Measurements from ENCODE around the gene THYN1.
"Not testable (repeated sequence)": the region's sequence is repeated elsewhere in the genome, so short reads cannot be mapped to it uniquely, and the experiment has no call there.

The THYN1 gene

DNA sequence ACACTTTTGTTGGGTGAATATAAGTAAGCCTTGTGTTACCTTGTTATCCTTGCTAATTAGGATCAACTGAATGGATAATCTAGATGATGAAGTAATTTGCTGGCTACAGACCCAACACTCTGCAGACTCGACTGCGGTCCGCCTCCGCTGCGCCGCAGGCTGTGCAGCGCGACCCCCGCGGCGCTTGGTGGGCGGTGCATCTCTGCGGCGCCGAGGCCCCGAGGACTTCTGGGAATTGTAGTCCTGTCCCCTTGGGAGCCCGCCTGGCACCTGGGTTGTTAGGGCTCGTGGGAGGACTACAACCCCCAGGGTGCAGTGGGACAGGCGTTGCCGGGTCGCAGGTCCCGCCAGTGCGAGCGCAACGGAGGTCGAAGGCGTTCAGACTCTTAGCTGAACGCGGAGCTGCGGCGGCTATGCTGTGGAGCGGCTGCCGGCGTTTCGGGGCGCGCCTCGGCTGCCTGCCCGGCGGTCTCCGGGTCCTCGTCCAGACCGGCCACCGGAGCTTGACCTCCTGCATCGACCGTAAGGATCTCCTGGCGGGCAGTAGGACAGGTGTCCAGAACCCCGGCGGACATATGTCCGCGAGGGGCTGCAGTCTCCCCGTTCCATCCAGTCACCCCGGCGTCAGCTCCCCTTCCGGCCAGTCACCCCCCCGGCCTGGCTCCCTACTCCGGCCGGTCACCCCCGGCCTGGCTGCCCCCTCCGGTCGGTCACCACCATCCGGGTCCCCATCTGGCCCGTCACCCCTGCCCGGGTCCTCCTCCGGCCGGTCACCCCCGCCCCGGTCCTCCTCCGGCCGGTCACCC, at the start of gene THYN1, which contains the start of gene ACAD8:
THYN1 (minus strand) TSS at position 165 of the 806 bp plus-strand sequence. CDS start 470 bp downstream, outside the sequence.
ACAD8 (plus strand) TSS at position 381 of the 806 bp plus-strand sequence; CDS start at position 414, 33 bp downstream.
- DNase-seq (ENCODE audit: low spot score): peak; percentile 98

DNA sequence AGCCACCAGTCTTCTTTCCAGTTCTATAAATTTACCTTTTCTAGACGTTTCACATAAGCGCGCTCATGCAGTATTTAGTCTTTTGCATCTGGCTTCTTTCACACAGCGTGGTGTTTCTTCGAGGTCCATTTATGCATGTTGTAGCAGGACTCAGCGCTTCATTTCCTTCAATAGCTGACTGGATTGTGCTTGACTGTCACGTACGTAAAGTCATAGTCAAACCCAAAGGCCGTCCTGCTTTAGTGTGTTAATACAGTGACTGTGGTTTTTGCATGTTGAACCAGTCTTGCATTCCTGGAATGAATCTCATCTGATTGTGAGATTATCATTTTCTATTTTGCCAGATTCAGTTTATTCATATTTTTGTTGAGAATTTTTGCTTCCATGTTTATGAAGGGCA, 41.5 kb upstream of the THYN1 start:
- no peak for DNase-seq (ENCODE audit: low spot score)

DNA sequence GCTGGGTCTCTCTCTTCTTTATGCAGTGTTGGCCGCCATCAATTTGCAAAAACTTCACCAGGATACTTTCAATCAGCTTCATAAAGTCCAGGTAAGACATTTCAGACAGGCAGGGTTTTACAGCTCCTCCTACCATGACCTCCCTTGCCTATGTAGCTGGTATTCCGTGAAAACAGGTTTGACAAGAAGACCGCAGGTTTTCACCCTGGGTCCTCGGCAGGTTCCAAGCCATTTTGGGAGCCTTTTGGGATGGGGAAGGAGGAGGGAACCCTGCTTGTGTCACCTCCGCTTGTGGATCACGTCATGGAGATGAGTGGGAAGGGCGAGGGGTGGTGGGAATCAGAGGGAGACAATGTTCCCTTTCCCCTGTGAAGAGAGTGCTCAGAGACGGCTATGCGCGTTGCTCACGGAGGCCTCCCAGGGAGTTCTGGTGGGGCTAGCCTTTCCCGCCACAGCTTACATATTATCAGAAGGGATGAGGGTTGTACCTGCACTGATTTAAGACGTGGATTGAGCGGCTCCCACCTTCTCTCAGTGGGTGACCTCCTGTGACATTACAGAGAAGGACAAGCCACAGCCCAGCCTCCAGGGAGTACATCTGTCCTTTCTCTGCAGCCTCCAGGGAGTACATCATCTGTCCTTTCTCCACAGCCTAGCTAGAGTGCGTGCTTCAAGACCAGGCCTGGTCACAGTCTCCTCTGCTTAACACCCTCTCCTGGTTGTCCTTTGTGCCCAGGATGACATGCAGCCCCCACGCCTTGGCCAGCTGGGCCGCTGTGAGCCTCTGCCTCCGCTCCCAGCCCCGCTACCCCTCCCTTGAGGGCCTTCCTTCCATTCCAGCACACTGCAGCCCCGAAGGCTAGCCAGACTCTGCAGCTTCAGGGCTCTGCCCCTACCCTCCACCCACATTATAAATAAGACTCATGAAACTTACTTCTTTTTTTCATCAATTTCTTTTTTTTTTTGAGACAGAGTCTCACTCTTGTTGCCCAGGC, 40.3 kb upstream of the THYN1 start:
- DNase-seq (ENCODE audit: low spot score): no peak

DNA sequence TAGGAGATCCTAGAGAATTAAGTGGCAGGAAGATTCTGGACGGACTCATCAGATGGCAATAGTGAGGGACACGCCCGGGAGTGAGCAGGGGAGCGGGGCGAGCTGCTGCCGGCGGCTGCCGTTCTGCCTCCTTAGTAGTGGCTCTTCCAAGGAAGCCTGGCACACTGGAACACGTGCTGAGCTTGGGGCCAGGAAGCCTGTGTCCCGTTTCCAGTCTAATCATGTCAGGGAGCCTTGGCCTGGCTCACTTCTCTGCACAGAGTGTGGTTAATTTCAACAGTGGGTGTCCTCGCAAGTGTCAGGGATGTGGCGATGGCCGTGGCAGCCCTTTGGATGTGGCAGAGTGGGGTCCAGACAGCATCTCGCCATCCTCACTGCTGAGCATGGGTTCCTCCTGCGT, 39.5 kb upstream of the THYN1 start:
- DNase-seq (ENCODE audit: low spot score): no peak

DNA sequence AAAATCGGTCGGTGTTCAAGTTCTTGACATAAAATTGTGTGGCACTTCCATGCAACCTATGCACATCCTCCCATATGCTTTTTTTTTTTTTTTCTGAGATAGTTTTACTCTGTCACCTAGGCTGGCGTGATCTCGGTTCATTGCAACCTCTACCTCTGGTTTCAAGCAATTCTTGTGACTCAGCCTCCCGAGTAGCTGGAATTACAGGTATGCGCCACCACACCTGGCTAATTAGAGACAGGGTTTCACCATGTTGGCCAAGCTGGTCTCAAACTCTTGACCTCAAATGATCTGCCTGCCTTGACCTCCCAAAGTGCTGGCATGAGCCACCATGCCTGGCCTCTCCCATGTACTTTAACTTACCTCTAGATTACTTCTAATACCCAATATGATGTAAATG, 38.0 kb upstream of the THYN1 start:
- no peak for DNase-seq (ENCODE audit: low spot score)

DNA sequence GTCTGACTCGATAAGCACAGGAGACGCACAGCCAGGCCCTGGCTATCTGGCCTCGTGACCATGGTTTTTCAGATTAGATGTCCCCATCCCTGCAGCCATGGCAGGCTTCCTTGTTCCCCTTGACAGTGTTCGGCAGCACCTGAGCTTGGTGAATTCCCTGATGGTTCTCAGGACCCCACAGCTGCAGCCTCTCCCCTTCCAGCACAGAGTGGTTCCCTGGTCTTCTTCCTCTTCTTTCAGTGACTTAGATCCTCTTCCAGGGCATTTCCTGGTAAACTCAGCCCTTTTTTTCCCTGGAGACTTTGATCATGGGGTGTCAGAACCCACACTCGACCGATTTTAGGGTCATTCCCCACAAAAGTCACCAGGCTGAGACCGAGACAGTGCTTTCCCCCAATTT, 37.5 kb upstream of the THYN1 start:
- no peak for DNase-seq (ENCODE audit: low spot score)

DNA sequence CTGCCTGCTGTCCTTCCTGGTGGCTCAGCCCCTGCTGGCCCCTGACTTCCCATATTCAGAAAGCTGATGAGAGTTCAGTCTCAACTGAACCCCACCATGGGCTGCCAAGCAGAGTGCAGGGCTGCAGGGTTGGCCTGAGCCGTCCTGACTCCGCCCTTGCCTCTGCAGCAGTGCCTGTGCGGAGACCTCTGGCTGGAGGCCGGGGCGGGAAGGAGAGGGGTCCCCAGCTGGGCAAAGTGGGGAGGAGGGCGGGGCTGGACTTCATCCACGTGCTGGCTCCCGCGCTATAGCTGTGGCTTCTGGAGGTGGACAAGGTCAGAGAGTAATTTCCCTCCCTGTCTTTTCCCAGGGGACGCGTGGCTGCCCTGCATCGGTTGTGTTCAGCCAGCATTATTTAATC, 36.6 kb upstream of the THYN1 start:
- no peak for DNase-seq (ENCODE audit: low spot score)

DNA sequence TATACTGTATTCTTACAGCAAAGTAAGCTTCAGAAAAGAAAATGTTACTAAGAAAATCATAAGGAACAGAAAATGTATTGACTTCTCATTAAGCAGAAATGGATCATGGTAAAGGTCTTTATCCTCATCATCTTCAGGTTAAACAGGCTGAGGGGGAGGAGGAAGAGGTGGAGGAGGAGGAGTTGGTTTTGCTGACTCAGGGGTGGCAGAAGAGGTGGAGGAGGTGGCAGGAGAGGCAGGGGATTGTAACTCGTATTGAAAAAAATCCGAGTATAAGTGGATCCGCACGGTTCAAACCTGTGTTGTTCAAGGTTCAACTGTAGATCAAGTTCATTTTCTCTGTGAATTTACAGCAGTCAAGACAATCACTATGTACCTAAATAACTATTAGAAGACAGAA, 36.0 kb upstream of the THYN1 start:
- no peak for DNase-seq (ENCODE audit: low spot score)

DNA sequence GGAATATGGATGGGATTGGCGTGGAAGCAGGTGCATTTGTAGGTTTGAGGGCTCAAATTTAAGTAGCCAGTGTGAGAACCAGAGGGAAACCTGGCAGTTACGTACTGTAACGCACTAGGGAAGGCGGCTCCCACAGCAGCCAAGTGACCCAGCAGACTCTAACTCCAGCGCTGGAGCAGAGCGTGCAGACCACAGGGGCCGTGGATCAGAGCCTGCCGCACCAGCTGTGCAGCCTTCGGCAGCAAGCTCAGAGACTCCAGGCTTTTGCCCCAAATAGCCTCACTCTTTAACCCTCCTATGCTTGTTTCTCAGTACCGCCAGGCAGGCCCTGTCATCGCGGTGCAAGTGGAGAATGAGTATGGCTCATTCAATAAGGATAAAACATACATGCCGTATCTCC, 35.3 kb upstream of the THYN1 start:
- no peak for DNase-seq (ENCODE audit: low spot score)

DNA sequence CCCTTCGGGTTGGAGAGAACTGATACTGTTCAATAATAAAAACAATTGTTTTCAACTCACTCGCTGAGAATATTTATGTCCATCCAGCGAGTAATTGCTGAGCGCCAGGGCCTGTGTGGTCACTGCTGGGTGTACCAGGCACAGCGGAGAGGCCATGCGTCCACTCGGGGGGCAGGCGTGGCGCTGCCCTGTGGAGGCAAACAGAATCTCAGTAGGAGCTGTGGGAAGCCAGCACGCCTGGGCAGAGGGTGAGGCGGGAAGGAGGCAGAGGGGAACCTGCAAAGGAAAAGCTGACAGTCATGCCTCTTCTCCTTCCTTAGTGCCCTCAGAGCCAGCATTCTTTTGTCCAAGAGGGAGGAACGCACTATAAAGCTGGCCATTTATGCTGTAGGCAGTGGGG, 34.4 kb upstream of the THYN1 start:
- DNase-seq (ENCODE audit: low spot score): no peak

DNA sequence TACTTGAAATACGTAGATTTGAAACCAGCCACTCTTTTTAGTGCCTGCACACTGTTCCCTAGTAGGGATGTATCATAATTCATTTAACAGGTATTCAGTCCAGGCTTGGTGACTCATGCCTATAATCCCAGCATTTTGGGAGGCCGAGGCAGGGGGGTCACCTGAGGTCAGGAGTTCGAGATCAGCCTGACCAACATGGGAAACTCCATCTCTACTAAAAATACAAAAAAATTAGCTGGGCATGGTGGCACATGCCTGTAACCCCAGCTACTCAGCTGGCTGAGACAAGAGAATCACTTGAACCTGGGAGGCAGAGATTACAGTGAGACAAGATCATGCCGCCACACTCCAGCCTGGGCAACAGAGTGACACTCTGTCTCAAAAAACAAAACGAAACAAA, 31.2 kb upstream of the THYN1 start:
- DNase-seq (ENCODE audit: low spot score): not testable (repeated sequence)

DNA sequence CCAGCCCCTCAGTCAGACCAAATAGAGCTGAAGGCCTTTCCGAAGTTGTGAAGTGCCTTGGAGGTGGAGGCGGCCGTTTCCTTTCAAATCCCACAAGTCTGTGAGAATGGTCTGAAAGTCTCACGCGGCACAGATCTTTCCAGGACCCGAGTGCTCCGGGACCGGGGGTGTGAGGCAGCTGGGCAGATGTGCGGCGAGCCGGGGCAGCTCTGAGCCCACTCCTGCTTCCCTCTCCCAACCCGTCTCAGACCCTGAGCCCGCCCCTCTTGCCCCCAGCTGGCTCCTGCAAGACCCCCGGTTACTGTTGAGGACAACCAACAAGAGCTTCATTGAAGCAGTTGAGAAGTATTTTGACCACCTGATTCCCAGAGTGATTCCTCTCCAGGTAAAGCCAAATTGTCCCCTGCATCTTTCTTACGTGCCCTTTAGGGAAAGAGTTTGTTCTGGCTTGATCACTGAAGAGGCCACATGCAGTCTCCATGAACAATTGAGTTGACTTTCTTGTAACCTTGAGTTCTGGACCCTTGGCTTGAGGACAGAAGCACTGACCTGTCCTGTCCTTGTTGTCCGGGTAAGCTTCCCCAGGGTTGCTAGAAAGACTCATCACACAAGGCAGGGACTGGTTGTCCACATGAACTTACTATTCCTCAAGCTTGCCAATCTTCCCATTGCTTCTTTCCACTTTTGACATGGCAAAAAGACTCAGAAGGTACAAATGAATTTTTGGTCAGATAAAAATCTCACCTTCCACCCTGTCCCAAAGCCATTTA, 30.5 kb upstream of the THYN1 start:
- no peak for DNase-seq (ENCODE audit: low spot score)

DNA sequence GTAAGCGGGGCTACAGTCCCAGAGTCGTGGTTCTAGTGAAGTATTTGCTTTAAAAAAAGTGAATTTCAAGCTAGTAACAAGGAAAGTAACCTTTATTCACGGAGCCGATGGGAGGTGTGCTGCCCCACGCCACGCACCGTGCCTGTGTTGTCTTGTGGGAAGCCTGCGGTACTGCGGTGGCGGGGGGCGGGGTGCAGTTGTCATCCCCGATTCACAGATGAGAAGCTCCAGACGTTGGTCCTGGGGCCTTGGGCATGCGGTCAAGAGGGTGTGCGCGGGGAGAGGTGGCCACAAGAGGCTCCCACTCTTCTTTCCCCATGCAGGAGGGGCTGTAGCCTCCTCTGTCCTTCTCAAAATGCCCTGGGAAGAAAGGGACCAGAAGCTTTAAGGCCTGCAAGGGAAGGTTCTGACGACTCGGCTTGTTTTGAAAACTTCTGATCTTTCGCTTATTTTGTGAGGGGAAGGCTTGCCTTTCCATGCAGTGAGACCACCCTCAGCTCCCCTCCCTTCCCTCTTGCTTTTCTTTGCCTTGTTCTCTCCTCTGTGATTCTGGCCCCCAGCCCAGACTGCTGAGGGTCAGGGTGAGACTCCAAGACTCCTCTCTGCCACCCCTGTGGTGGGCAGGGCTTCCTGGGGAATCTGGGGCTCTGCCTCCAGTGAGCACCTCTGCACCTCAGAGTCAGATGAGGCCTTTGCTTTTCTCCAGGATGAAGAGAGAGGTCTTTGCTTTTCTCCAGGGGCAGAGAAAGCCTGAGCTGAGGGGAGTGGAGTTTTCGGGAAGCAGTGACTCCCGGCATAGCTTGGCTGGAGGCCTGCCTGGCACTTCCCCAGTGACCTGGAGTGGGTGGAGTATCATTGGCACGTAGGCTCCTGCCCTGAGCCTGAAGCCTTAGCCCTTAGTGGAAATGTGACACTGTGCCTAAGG, 29.2 kb upstream of the THYN1 start:
- no peak for DNase-seq (ENCODE audit: low spot score)

DNA sequence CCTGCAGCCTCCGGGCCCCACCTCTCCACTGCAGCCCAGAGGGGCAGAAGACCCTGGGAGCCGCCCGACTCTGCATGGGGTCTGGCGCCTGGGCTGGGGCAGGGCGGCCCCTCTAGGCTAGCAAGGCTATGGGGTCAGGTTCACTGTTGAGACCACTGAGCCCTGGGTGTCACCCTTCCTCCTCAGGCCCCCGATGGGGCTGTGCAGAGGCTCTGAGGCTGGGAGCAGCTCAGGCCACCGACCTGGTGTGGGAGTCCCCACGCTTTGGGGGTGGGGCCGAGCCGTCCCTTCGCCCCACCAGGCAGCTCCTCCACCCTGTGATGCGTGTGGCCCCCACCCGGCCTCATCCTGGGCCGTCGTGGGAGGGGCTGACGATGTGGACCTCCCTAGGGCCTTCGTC, 28.5 kb upstream of the THYN1 start:
- not testable (repeated sequence) for DNase-seq (ENCODE audit: low spot score)

DNA sequence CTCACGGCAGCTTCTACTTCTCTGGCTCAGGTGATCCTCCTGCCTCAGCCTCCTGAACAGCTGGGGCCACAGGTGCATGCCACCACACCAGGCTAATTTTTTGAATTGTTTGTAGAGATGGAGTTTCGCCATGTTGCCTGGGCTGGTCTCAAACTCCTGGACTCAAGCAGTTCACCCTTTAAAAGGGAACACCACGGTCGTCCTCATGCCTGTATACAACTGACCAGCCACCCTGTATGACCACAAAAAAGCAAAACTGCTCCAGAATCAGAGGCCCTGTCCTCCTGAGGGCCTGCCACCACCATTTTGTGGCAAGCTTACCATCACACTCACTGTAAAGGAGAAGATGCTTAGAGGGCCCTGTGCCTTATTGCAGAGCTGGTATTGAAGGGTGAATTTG, 25.2 kb upstream of the THYN1 start:
- no peak for DNase-seq (ENCODE audit: low spot score)

DNA sequence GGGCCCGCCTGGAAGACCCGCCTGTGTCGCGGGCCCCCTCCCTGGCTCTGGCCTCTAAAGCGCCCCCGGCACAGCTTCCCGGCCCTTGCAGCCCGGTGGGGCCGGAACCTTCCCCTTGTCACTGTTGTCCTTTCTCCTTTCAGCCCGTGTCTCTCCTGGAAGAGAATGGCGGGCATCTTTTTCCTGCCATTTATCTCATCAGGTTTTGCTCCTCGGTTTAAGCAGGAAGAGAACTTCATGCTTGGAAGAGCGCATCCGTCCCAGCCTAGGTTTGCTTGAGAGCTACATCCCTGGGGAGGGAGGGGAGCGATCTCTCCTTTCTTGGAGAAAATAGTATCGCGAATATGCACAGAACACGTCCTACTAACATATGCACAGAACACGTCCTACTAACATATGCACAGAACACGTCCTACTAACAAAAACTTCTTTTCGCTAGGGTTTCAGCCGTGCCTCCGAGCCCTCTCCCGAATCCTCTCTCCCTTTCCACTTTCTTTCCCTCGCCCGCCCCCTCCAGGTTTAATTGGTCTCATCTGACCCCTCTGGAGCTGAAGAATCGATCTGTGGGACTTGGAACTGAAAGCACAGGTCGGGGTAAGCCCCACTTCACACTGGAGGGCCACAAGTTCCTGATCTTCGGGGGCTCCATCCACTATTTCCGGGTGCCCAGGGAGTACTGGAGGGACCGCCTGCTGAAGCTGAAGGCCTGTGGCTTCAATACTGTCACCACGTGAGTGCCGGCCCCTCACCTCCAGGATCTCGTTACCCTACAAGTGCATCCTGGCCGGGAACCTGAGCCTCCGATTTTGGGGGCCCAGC, 24.2 kb upstream of the THYN1 start:
- DNase-seq (ENCODE audit: low spot score): no peak

DNA sequence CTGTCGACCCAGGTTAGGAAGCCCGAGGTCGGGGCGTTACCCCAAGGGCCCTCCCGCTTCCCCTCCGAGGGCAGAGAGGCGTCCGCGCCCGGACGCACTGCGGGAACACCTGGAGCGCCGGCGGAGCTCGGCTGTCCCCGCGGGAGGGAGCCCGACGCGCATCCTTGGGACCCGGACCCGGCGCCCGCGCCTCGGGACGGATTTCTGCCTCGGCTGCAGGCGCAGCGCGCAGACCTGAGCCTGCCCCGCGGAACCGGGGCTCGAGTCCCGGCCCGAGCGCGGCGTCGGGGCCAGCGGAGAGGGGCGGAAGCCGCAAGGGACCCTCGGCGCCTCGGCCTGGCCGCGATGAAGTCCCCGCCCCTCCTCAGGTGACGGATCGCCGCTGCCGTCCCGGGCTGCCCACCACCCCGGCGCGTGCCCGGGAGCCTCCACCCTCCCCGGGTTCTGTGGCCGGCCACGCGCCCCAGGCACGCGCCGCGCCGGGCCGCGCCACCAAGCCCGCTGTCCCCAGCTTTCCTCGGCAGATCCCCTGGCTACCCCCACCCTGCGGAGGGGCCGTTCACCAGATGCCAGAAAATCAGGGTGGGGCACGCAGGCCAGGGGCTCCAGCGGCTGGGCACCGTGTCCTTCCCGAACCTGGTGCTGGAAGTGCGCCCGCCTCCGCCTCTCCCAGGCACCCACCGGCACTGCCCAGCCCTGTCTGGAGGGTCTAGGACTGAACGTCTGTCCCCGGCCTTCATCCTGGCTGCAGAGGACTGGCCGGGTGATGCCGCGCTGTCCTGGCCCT, 23.4 kb upstream of the THYN1 start:
- no peak for DNase-seq (ENCODE audit: low spot score)

DNA sequence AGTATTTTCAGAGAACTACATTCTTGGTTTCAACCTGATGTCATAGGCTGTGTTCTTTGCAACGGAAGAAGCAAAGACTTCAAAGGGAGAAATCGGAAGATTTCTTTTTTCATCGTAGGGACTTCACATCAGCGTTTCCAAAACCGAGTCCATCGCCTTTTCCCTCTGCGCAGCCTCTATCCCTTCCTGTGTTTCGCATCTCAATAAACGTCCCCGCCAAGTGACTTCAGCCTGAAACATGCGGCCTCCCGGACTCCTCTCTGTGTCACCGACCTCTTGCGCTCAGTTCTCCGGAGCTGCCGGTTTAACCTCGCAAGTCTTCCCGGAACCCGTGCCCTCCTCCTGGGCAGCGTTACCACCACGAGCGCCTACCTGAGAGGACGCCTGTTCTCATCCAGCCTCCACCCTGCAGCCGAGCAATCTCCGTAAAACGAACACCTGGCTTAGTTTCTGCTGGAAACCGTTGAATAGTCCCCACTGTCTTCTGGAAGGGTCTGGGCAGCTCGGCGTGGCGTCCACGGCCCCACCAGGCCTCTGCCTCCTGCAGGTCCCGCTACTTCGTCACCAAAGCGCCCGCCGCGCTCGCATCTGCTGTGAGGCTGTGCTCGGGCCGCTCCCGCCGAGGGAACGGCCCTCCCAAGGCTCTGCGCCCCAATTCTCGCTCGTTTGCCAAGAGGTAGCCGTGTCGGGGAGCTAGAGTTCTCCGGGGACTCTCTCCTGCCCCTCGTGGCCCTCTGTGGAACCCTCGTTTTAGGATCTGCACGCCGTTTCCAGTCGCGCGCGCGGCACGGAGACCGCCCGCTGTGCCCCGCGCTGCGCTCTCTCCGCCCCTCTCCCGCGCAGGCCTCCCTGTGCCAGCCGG, 22.6 kb upstream of the THYN1 start, which contains the start of gene GLB1L3:
GLB1L3 (plus strand) TSS at position 846 of the 862 bp plus-strand sequence. CDS start 362 bp downstream, outside the sequence.
- DNase-seq (ENCODE audit: low spot score): peak; percentile 50
